GM12874 (cell line): ENCODE results near the gene GUK1.

Experiments used
- TF ChIP-seq, protein P1 (sequence below): IDR thresholded peaks from 2 replicates; pipeline ENCODE4 v1.5.1; 2011; ENCODE audit warnings: low read depth, mild to moderate bottlenecking, control low read depth, low read length, moderate library complexity; ENCODE audit not compliant: insufficient read depth

The GUK1 gene

DNA sequence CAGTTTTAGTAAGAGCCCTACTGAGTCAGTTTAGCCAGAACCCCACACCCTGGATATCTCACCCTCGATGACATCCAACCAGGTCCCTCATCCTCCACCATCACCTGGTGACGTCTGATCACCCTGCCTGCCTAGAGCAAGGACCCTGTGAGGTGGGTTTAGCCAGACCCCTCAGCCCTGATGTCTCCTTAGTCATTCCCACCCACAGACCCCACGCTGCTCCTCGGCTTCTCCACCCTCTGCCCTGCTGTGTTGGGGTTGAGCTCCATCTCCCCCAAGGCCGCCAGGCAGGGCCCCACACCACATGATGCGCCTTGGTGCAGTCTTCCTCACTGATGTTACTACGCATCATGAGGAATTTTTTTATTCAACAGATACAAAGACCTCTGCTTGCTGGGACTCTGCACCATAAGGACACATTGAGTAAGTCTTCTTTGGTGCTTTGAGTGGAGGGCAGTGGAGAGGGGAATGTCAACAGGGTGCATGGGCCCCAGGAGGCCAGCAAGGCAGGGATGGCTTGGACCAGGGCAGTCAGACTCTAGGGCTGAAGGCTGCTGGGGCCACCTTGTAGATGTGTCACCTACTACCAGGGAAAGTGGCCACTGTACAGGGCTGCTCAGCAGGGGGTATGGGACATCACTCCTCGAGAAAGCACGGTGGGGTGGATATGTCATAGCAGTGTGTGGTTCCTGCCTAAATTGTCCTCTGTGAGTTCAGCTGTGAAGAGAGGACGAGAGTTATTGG is 23.9 kb downstream of the GUK1 start:
- TF ChIP-seq, protein P1, sequence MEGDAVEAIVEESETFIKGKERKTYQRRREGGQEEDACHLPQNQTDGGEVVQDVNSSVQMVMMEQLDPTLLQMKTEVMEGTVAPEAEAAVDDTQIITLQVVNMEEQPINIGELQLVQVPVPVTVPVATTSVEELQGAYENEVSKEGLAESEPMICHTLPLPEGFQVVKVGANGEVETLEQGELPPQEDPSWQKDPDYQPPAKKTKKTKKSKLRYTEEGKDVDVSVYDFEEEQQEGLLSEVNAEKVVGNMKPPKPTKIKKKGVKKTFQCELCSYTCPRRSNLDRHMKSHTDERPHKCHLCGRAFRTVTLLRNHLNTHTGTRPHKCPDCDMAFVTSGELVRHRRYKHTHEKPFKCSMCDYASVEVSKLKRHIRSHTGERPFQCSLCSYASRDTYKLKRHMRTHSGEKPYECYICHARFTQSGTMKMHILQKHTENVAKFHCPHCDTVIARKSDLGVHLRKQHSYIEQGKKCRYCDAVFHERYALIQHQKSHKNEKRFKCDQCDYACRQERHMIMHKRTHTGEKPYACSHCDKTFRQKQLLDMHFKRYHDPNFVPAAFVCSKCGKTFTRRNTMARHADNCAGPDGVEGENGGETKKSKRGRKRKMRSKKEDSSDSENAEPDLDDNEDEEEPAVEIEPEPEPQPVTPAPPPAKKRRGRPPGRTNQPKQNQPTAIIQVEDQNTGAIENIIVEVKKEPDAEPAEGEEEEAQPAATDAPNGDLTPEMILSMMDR = no peak

DNA sequence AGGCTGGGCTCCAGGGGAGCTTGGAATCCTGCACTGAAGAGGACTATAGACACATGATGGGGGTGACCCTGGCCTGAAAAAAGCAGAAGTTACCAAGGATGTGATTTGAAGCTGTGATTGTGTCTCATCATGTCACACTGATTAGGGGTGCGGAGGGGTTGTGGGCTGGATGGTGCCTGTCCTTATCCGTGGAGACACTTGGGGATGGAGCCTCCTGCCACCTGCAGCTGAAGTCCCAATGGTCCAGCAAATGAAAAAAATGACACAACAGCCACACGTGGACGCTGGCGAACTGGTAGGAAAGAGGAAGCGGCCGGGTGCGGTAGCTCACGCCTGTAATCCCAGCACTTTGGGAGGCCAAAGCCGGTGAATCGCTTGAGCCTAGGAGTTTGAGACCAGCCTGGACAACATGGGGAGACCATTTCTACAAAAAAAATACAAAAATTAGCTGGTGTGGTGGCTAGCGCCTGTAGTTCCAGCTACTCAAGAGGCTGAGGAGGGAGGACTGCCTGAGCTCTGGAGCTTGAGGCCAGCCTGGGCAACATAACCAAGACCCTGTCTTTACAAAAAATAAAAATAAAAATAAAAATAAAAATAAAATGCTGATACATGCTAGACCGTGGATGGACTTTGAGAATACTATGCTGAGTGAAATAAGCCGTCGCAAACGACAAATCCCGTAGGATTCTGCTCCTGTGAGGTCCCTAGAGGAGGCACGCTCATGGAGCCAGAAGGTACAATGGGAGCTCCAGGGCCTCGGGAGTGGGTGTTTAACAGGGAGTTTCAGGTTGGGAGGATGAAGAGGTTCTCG is 24.7 kb downstream of the GUK1 start:
- TF ChIP-seq, protein P1 = no peak

DNA sequence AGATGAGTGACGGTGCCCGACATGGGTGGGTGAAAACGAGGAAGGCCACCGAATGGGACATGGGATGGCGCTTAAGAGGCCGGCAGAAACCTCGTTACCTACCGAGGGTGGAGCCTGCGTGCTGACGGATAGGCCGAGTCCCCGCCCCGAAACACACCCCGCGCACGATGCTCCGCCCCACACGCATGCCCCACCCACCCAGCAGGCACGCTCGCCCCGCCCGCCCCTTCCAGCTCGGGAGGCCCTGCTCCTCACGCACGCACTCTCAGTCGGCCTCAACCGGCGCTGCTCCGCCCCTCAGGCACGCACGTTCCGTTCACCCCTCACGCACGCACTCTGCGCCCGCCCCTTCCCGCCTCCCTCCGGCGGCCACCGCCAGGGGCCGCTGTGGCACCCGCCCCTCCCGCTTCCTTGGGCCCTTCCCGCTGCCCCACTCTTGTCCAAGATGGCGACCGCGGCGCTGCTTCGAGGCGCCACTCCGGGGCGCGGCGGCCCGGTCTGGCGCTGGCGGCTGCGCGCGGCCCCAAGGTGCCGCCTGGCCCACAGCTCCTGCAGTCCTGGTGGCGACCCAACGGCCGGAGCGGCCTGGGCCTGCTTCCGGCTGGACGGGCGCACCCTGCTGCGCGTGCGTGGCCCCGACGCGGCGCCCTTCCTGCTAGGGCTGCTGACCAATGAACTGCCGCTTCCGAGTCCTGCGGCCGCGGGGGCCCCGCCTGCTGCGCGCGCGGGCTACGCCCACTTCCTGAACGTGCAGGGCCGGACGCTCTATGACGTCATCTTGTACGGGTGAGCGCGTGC is 25.5 kb downstream of the GUK1 start, which contains the start of gene IBA57:
Gene IBA57 (plus strand): TSS at position 433 of the 798 bp plus-strand sequence. CDS start 13 bp downstream, at position 446.
- TF ChIP-seq, protein P1 = peak; percentile 99

DNA sequence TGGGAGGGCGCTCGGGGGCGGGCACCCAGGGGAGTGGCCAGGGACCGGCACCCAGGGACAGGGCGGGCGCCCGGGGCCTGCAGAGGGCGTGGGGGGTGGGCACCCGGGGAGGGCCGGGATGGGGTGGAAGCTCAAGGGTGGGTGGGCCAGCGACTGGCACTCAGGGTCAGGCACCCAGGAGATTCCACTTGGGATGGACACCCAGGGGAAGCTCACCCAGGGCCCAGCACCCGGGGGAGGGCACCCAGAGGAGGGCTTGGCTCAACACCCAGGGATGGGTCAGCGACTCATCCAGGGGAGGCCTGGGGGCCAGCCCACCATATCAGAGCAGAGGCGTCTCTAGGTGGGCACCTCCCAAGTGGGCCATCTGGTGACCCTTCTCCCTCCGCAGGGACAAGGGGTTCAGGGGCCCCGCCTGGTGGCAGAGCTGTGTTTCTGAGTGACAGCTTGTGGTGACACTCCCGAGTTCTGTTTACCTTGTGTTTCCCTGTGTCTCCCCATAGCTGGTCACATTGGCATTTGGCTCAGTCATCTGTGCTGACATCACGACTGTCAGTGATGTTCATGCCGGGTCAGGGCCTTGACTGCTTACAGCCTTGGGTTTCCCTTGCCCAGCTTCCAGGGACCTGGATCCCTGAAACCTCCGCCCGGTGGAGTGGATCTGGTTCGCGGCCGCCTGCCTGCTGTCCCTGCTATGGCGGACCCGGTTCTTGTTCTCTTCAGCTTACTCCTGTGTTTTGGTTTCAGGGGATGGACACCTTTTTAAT is 26.3 kb downstream of the GUK1 start:
- TF ChIP-seq, protein P1 = peak; percentile 57

DNA sequence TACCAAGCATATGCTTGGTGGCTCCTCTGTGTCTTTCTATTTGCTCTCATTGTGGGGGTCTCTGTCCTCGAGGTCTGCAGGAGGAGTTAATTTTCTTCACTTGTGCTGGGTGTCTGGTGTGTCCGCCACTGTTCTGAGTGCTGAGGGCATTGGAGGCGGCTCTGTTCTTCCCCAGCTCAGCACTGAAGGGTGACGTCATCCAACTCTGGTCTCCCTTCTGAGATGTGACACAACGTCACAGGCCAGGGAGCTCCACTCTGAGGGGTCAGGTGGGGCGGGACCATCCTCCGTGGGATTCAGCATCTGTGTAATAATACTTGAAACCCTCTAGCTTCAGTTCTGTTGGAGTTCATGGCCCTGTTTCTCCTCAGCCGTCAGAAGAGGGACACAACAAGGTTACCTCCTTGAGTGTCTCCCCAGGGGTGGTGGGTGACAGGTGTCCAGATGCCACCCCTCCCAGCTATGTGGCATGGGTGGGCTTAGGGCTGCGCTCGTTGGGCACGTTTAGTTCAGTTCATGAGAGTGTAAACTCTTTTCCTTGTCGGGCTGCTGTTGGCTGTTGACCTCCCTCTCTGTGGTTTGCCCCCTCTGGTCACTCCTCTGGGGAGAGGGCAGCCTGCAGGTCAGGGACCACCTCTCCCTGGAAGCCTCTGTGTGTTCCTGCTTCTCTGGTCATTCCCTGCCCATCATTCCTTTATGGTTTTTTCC is 28.6 kb downstream of the GUK1 start:
- TF ChIP-seq, protein P1 = no peak

DNA sequence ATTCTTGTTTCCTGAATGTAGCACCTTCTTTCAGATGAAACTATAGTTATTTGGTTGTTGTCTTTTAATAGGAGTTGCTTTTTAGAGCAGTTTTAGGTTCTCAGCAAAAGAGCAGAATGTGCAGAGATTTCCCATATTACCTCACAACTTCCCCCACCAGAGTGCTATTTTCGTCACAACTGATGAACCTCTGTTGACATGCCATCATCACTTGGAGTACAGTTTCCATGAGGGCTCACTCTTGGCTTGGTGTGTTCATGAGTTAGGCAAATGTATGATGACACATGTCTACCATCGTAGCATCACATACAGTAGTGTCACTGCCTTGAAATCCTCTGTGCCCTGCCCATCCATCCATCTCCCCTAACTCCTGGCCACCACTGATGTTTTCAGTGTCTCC is 29.3 kb downstream of the GUK1 start:
- TF ChIP-seq, protein P1 = no peak
